Endothelial cell of umbilical vein (primary cell): ENCODE measurements around the gene PTPRU. TPM values are rescaled to one million over a fixed set of nuclear protein-coding genes. Genes with fewer than 3 reads are reported as not detected.

ENCODE experiments used
- BruUV-seq: library from RNA; stranded (reverse); fragments of 400-500 nt; replicated peaks from 2 replicates; lab custom pipeline; 2021; lab: Mats Ljungman, UMichigan
- CTCF ChIA-PET: fragments of 300-600, 350-600 bp; sonication (Branson Sonifier 250); formaldehyde crosslinking; loops from one replicate; lab custom pipeline; 2021; ENCODE audit warnings: antibody characterized with exemption, inconsistent platforms; lab: Charles Lee
- POLR2A ChIA-PET: fragments of 300-600, 350-600 bp; sonication (Branson Sonifier 250); formaldehyde crosslinking; loops from one replicate; lab custom pipeline; 2021; ENCODE audit warnings: antibody characterized with exemption, inconsistent platforms; lab: Charles Lee
- DNase-seq: peaks from one replicate; pipeline ENCODE4 v3.0.0-alpha.2; 2011; ENCODE audit warnings: low read depth, low spot score
- FAIRE-seq: peaks from 2 replicates; lab custom pipeline; 2011; peaks lifted over from hg19 to GRCh38; lab: Jason Lieb, UNC
- H2AFZ ChIP-seq: 2 replicates; pipeline ENCODE4 v1.6.0; 2012; ENCODE audit warnings: low read depth, low read length, control low read depth, inconsistent platforms
- H3K27ac ChIP-seq: 2 replicates; pipeline ENCODE4 v1.5.1; 2011; ENCODE audit warnings: low read depth, mild to moderate bottlenecking, control low read depth, low read length, moderate library complexity; ENCODE audit not compliant: insufficient read depth
- H3K27me3 ChIP-seq, 2 experiments: 2 replicates each; pipeline versions ENCODE4 v1.6.0 to v1.6.1; 2011; ENCODE audit warnings: low read length in 2 of 2, mixed read lengths in 1 of 2; ENCODE audit not compliant: control insufficient read depth in 2 of 2, insufficient read depth in 2 of 2
- H3K36me3 ChIP-seq, 2 experiments: 2 replicates in 1 of 2; 3 replicates in 1 of 2; pipeline ENCODE4 v1.5.1; 2011; ENCODE audit warnings: low read length in 2 of 2, mild to moderate bottlenecking in 1 of 2, moderate library complexity in 1 of 2; ENCODE audit not compliant: control insufficient read depth in 2 of 2, insufficient read depth in 2 of 2; ENCODE audit errors: extremely low read depth in 1 of 2
- H3K4me1 ChIP-seq: 3 replicates; pipeline ENCODE4 v1.5.1; 2011; ENCODE audit warnings: mild to moderate bottlenecking, low read length; ENCODE audit not compliant: control insufficient read depth, insufficient read depth; ENCODE audit errors: extremely low read depth
- H3K4me2 ChIP-seq: 2 replicates; pipeline ENCODE4 v1.6.1; 2011; ENCODE audit warnings: low read length, control low read depth, mixed read lengths; ENCODE audit not compliant: insufficient read depth
- H3K4me3 ChIP-seq, 3 experiments: fragments of 200-600 bp in 1 of 3; sonication (generic), shearing (Covaris generic) in 1 of 3; replicated peaks in 1 of 3; 2 replicates each; pipeline ENCODE4 v1.5.1; 2011 to 2016; ENCODE audit warnings: control low read depth in 3 of 3, low read length in 3 of 3, mild to moderate bottlenecking in 2 of 3, inconsistent platforms in 1 of 3, low read depth in 1 of 3, moderate library complexity in 1 of 3; ENCODE audit not compliant: insufficient read depth in 1 of 3
- H3K79me2 ChIP-seq: 2 replicates; pipeline ENCODE4 v1.6.0; 2012; ENCODE audit warnings: low read length, inconsistent platforms; ENCODE audit not compliant: control insufficient read depth, insufficient read depth
- H3K9ac ChIP-seq: replicated peaks from 2 replicates; pipeline ENCODE3; 2011; ENCODE audit warnings: low read length, control low read depth; ENCODE audit not compliant: insufficient read depth; ENCODE audit errors: extremely low read depth
- H3K9me1 ChIP-seq: replicated peaks from 3 replicates; pipeline ENCODE4 v1.6.0; 2011; ENCODE audit warnings: mild to moderate bottlenecking, low read length; ENCODE audit not compliant: control insufficient read depth, insufficient read depth; ENCODE audit errors: extremely low read depth
- H3K9me3 ChIP-seq: replicated peaks from 2 replicates; pipeline ENCODE4 v1.5.1; 2012; ENCODE audit warnings: low read length, inconsistent platforms; ENCODE audit not compliant: control insufficient read depth, insufficient read depth
- H4K20me1 ChIP-seq: replicated peaks from 2 replicates; pipeline ENCODE3; 2011; ENCODE audit warnings: mild to moderate bottlenecking, low read length; ENCODE audit not compliant: control insufficient read depth, insufficient read depth; ENCODE audit errors: extremely low read depth
- CTCF ChIP-seq, 2 donors: IDR thresholded peaks; 1 replicate in 1 of 2; 2 replicates in 1 of 2; pipeline ENCODE4 v1.5.1; 2011; ENCODE audit warnings: low read length in 2 of 2, mild to moderate bottlenecking in 2 of 2, moderate library complexity in 2 of 2, control low read depth in 1 of 2, inconsistent platforms in 1 of 2, low read depth in 1 of 2; ENCODE audit not compliant: insufficient read depth in 1 of 2; ENCODE audit errors: extremely low read depth in 1 of 2
- EZH2 ChIP-seq: IDR thresholded peaks from 2 replicates; pipeline ENCODE4 v1.6.1; 2012; ENCODE audit warnings: borderline replicate concordance, low read depth, mild to moderate bottlenecking, moderate library complexity, low read length, inconsistent platforms; ENCODE audit not compliant: severe bottlenecking
- FOS ChIP-seq: IDR thresholded peaks from 2 replicates; pipeline ENCODE4 v1.6.1; 2011; ENCODE audit warnings: mild to moderate bottlenecking, low read length, moderate library complexity, borderline replicate concordance; ENCODE audit not compliant: insufficient read depth
- GATA2 ChIP-seq: IDR thresholded peaks from 2 replicates; pipeline ENCODE4 v1.7.0; 2011; ENCODE audit warnings: low read depth, mild to moderate bottlenecking, moderate library complexity, mixed read lengths, low read length; ENCODE audit not compliant: insufficient read length, insufficient read depth
- JUN ChIP-seq: IDR thresholded peaks from 2 replicates; pipeline ENCODE4 v1.6.1; 2011; ENCODE audit warnings: borderline replicate concordance, low read depth; ENCODE audit not compliant: insufficient read length, insufficient read depth
- MAX ChIP-seq: IDR thresholded peaks from 2 replicates; pipeline ENCODE4 v1.6.1; 2011; ENCODE audit not compliant: insufficient read depth, insufficient read length
- MYC ChIP-seq: IDR thresholded peaks from one replicate; pipeline ENCODE4 v1.6.1; 2011; ENCODE audit warnings: mild to moderate bottlenecking, low read depth, low read length
- POLR2A ChIP-seq: IDR thresholded peaks from 2 replicates; pipeline ENCODE4 v1.6.1; 2012; ENCODE audit warnings: low read depth, mild to moderate bottlenecking, control low read depth, low read length
- POLR2AphosphoS5 ChIP-seq: IDR thresholded peaks from 2 replicates; pipeline ENCODE4 v1.6.1; 2012; ENCODE audit warnings: low read depth, mild to moderate bottlenecking, control low read depth, low read length, moderate library complexity; ENCODE audit not compliant: insufficient read depth
- dilution Hi-C: fragments of 300-500 bp; cut with MboI; formaldehyde crosslinking; loops from one replicate; pipeline ENCODE4 v1.15.0; 2019; ENCODE audit warnings: low sequenced_read_pairs; ENCODE audit not compliant: extremely low pct_ligation_motif_present
- intact Hi-C: fragments of 100-400 bp; cut with micrococcal nuclease; formaldehyde crosslinking; loops from one replicate; pipeline ENCODE4 v1.10.0; 2022
- polyA plus RNA-seq, 4 experiments: library from polyadenylated mRNA; depleted of rRNA in 3 of 4; stranded (reverse) in 3 of 4; unstranded in 1 of 4; fragments of >200 nt; gene quantifications; 2 replicates each; pipeline versions ENCODE4 v1.2.1 to v1.2.3, GENCODE V29; 2011 to 2012; ENCODE audit warnings: missing spikeins in 1 of 4
- total RNA-seq: library from RNA; stranded (reverse); gene quantifications from 2 replicates; pipeline ENCODE4 v1.2.3, GENCODE V29; 2021

Gene PTPRU
- total and polyA plus RNA-seq, 2 donors (not counting 3 experiments of a cell fraction or from before 2014, with no cell fraction given) = 0.58 to 2.6 TPM

GRCh38 chr1:29245261-29245660 lies 8.9 kb downstream of the PTPRU start:
- FAIRE-seq (no peak), DNase-seq (no peak)
- Histone ChIP-seq H3K4me3 (no peak overlapping the region), H3K27ac (no peak overlapping the region), H3K9me3 (no peaks in the 10 kb centered on the region), H3K79me2 (no peaks in the 10 kb centered on the region), H3K4me1 (no peaks in the 10 kb centered on the region), H3K4me2 (no peak overlapping the region), H3K9me1 (no peaks in the 10 kb centered on the region), H3K27me3 (peaks cover under 1 to 1% of the 10 kb centered on the region in 2 experiments), H4K20me1 (no peaks in the 10 kb centered on the region), H3K36me3 (no peaks in the 10 kb centered on the region), H2AFZ (no peak overlapping the region), H3K9ac (no peak overlapping the region)
- dilution Hi-C loops (loop anchor here (25.0 kb wide), 1 partner anchor 842 kb away; no protein-coding TSS in a partner anchor), intact Hi-C loops (loop anchor here (1.0 kb wide), 1 partner anchor 1463 kb away; no protein-coding TSS in a partner anchor)
- ChIA-PET CTCF (interaction anchor here (0.5 to 3.6 kb wide), 16 partner anchors 12 to 1675 kb away, joined by 3 to 24 read pairs (median 4); no protein-coding TSS in a partner anchor), POLR2A (no interaction called here)
- no TSS peak for BruUV-seq
- TF ChIP-seq FOS (no peak), EZH2 (no peak), MAX (no peak), JUN (no peak), POLR2AphosphoS5 (no peak), CTCF (IDR thresholded peaks at IDR 0.05; ENCODE audit: extremely low read depth in 1 of 2, insufficient read depth in 1 of 2, low read depth in 1 of 2, low read length in 2 of 2) (no peak), POLR2A (no peak), MYC (no peak), GATA2 (no peak)
